CD4-positive, alpha-beta T cell treated with Interleukin-2 at 100 ng/mL for 4 hours (primary cell): ENCODE results near the gene IGFLR1.

Experiments used
- DNase-seq: peaks from one replicate; pipeline ENCODE4 v3.0.0-alpha.2; 2020; ENCODE audit warnings: low spot score

IGFLR1 gene

GRCh38 chr19:35723671-35724070 is 18.6 kb downstream of the IGFLR1 start:
- DNase-seq, result no peak

DNA sequence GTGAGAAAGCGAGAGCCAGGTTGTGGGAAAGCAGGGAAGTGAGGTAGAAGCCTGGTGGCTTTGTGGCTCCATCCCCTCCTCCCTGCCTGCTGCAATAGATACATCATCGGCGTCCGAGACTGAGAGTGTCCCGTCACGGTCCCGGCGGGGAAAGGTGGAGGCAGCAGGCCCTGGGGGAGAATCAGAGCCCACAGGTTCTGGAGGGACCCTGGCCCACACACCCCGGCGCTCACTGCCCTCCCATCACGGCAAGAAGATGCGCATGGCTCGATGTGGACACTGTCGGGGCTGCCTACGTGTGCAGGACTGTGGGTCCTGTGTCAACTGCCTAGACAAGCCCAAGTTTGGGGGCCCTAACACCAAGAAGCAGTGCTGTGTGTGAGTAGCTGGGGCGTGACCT is 19.4 kb downstream of the IGFLR1 start:
- DNase-seq, result no peak

DNA sequence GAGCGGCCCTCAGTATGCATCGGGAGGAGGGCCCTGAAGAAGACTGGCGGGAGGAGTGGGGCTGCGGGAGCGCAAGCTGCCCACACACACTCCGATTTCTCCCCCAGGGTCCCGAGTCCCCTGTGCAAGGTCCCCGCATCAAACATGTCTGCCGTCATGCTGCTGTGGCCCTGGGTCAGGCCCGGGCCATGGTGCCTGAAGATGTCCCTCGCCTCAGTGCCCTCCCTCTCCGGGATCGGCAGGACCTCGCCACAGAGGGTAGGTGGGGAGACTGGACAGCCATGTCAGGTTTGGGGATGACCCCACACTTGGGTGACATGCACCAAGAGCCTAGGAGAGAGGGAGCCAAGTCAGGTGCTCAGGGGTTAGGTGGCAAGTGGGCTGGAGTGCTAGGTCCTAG is 19.8 kb downstream of the IGFLR1 start:
- DNase-seq, result no peak

DNA sequence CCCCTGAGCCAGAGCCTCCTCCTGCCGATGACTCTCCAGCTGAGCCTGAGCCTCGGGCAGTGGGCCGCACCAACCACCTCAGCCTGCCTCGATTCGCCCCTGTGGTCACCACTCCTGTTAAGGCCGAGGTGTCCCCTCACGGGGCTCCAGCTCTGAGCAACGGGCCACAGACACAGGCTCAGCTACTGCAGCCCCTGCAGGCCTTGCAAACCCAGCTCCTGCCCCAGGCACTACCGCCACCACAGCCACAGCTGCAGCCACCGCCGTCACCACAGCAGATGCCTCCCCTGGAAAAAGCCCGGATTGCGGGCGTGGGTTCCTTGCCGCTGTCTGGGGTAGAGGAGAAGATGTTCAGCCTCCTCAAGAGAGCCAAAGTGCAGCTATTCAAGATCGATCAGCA is 20.9 kb downstream of the IGFLR1 start:
- no peak for DNase-seq

- no peak for DNase-seq
These were observed 21.6 kb downstream of the IGFLR1 start for GRCh38 chr19:35720648-35721047.

GRCh38 chr19:35720163-35720524 is 22.1 kb downstream of the IGFLR1 start:
- DNase-seq, result no peak

DNA sequence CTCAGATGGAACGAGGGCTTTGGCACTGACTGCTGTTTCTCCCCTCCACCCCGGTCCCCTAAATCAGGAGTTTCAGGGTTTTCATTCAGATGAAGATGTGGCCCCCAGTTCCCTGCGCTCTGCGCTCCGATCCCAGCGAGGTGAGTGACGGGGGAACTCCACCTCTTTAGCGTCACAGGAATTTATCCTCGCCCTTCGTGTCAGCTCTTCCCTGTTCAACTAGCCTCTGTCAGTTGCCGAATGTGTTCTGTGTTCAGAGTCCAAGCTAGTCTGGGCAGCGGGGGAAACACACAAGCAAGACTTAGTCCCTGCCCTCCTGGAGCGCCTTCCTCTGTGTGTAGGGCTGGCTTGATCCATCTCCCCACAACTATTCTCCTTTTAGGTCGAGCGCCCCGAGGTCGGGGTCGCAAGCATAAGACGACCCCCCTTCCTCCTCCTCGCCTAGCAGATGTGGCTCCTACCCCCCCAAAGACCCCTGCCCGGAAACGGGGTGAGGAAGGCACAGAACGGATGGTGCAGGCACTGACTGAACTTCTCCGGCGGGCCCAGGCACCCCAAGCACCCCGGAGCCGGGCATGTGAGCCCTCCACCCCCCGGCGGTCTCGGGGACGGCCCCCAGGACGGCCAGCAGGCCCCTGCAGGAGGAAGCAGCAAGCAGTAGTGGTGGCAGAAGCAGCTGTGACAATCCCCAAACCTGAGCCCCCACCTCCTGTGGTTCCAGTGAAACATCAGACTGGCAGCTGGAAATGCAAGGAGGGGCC is 22.7 kb downstream of the IGFLR1 start:
- DNase-seq, result no peak

- peak; percentile 19 for DNase-seq
These were observed 23.8 kb downstream of the IGFLR1 start for GRCh38 chr19:35718345-35719041.

GRCh38 chr19:35717665-35718344 is 24.4 kb downstream of the IGFLR1 start, which contains the start of gene KMT2B:
TSS of gene KMT2B (plus strand) at chr19:35718003. CDS start at chr19:35718019, 16 bp downstream.
- DNase-seq, result no peak

DNA sequence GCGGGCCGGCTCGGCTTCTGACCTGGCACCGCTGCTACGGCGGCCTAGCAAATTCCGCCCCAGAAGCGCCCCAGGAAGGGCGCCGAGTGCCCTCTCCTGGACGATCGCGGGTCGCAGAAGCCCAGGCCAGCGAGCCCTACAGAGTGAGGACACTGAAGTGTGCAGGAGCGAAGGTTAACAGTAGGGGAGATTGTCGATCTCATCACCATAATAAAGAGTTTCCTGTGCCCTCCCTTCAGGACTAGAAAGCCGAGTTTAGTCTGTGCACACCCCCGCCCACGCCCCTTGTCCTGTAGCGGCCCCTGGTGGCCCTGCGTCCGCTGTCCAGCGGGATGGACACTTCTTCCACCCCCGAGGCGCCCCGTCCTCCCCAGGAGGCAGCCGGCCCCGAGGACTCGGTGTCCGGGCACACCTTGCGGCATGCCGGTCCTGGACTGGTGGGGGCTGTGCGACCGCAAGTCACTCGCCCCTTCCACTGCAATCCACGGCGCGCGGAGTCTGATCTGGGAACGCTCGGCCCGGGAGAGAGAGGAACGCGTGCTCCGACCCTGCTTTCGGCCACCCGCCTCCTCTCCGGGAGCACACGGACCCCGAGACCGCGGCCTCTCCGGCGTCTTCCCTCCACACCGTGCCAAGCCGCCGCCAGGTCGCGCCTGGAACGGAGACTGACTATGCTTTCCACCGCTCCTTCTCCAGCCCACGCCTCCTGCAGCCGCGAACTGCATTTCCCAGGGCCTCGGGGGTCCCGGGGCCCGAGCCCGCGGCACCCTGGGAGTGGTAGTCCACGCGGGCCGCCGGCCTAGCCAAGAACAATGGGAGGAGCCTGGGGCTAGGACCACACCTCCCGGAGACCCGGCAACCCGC is 25.2 kb downstream of the IGFLR1 start:
- DNase-seq, result peak; percentile 98

GRCh38 chr19:35715981-35716800 is 26.1 kb downstream of the IGFLR1 start:
- no peak for DNase-seq

DNA sequence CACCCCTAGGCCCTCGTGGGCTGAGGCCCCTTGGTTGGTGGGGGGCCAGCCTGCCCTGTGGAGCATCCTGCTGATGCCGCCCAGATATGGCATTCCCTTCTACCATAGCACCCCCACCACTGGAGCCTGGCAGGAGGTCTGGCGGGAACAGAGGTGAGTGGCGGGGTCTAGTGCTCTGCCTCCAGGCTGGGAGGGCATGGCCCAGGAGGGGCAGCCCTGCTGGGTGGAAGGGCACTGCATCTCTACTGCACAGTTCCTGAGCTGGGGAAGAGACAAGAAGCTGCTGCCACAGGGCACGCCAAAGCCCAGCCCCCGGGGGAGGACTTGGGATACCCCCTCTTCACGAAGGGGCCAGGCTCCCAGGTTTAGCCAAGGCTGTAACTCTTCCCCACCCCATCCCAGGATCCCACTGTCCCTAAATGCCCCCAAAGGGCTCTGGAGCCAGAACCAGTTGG is 26.9 kb downstream of the IGFLR1 start:
- no peak for DNase-seq

- no peak for DNase-seq
These were observed 27.5 kb downstream of the IGFLR1 start for GRCh38 chr19:35714601-35715354.

DNA sequence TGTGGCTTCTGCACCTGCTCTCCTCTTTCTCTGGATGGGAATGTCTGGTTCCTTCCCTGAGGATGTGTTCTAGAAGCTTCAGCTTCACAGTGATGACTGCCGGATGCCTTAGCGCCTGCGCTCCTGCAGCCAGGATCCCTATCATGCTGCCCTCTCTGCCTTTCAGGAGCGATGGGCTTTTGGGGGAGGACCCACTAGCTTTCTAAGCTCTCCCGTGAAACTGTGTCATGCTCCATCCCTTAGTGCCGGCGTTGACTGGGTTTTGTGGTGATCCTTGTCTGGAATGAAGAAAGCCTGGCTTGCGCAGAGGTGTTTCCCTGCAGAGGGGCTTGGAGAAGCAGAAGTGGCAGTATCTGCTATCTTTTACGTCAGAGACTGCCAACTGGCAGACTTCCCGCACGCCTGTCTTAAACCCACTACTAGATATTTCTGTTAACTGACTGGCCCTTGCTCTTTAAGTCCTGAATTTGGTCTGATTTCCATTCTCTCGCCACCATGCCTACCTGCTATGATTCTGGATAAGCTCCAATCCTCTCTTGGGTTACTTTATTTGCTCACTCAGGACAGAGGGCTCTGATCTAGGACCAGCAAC is 28.3 kb downstream of the IGFLR1 start:
- no peak for DNase-seq

DNA sequence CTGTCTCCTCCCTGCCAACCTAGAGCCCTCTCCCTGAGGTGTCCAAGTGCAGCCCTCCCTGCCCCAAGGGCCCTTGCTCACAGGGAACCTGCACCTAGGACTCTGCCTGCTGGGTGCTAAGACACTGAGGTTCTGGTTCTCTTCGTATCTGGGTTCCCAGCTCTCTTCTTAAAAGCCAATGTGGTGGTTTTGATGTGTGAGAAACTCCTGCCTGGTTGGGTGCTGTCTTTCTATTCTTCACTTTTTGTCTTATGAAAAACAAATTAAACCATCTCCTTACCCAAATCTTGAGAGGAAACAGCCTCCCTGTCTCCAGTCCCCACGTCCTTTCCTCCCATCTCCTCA is 28.8 kb downstream of the IGFLR1 start:
- DNase-seq, result no peak

DNA sequence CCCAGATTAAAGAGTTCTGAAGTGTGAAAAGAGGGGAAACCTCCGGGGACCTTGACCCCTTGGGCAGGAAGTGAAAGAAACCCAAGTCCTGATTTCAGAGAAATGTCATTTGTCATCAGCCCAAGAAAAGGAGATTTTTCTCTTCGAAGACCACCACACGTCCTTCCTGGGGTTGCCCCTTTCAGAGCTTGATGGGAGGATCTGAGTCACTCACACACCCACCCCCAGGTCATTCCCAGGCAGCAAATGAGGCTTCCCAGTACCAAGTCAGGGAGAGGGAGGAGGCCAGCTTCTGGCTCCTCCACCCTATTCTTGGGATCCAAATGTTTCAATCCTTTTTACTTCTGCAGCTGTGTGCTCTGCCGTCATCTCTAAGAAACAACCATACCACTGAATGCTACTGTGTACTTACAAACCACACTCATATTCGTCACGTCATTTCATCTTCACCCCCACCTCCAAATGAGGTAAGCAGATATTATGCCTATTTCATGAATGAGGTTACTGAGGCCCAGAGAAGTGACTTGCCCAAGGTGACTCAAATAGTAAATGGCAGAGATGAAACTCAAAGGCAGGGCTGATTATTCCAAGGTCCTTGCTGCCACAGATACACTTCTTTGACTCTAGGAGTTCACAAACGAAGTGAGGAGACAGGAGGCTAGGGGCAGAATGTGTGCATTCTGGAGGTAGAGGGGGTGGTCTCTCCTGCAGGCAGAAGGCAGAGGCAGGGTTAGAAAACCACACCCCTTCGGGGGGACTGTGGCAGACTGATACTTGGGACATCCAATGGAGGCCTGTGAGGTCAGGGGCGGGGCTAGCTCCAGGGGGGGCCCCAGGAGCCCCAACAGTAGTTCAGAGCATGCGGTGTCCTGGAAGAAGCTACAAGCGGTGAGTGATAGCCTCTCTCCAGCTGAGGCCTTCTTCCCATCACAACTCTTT is 29.4 kb downstream of the IGFLR1 start:
- DNase-seq, result peak; percentile 74

DNA sequence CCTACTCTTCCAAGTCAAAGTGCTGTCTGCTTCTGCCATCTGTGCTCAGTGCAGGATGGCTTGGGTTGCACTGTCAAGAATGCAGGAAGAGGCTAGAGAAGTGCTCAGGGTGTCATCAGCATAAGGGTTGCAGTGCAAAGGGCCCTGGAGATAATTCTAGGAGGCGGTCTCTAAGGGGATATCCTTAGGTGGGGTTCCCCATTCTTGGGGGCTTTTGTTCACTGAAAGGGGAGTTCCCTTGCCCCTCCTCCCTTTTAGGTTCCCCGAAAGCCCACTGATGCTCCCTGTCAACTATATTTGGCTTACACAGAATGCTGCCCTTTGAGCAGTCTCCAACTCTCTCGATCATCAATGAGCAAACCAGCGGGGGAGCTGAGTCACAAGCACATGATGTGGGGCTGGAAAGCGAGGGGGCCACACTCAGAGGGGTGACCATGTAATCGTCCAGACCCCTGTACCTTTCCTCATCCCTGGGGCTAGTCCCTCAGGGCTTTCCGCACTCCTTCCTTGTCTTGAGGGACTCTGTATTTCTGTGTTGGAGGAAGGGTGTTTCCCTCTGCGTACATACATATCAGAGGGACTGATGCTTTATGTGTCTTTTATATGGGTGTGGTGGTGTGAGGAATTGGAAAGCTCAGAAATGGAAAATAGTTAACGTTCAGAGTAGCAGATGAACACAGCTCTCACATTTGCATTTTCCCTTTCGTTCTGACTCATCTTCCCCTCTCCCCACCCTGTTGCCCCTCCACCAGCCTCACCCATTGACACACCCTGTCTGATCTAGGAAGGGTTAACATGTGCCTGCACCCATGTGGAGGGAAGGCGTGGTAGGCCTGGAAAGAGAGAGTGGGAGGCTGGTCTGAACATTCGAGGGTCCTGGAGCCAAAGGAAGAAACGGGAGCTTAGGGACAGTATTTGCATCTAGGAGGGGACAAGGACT is 31.2 kb downstream of the IGFLR1 start:
- DNase-seq, result peak; percentile 71

DNA sequence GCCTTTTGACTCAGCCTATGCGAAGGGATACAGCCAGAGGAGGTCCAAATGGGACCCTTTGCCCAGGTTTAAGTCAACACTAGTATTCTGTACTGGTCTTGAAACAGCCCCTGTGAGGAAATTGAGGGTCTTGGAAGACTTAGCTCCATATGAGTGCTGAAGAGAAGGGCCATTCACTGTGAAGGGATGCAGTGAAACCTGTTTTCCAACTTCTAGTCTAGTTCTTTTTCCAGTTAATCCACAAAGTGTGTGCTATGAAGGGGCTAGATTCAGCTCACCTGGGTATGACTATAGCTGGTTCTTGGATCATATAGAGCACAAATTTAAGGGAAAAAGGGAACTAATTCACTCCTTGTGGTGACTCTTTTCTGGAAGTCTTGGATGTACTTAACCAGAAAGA is 33.9 kb downstream of the IGFLR1 start:
- no peak for DNase-seq
